OCI-LY1 (cell line): ENCODE results near the gene NAV2.

ENCODE experiments used
- H2AFZ ChIP-seq: fragments of 200-600 bp; sonication (generic), shearing (Covaris generic); 2 replicates; pipeline ENCODE4 v1.6.0; 2014; ENCODE audit warnings: antibody characterized with exemption, mild to moderate bottlenecking, low read length
- H3F3A ChIP-seq: fragments of 200-600 bp; sonication (generic), shearing (Covaris generic); 2 replicates; pipeline ENCODE4 v1.6.0; 2014; ENCODE audit warnings: mild to moderate bottlenecking, antibody characterized with exemption, low read length, moderate library complexity; ENCODE audit not compliant: insufficient read depth
- H3K27ac ChIP-seq: fragments of 200-600 bp; sonication (generic); 2 replicates; pipeline ENCODE4 v1.5.1; 2014; ENCODE audit warnings: low read length, mixed run types, mild to moderate bottlenecking, low read depth; ENCODE audit not compliant: poor library complexity, severe bottlenecking
- H3K27me3 ChIP-seq: fragments of 200-600 bp; sonication (generic); 2 replicates; pipeline ENCODE4 v1.6.0; 2014; ENCODE audit warnings: antibody characterized with exemption, mild to moderate bottlenecking, low read length, moderate library complexity; ENCODE audit not compliant: insufficient read depth
- H3K36me3 ChIP-seq: fragments of 200-600 bp; sonication (generic); 2 replicates; pipeline ENCODE4 v1.6.1; 2014; ENCODE audit warnings: mild to moderate bottlenecking, antibody characterized with exemption, low read length, moderate library complexity, mixed read lengths; ENCODE audit not compliant: insufficient read depth
- H3K4me1 ChIP-seq: fragments of 200-600 bp; sonication (generic); 2 replicates; pipeline ENCODE4 v1.5.1; 2014; ENCODE audit warnings: mild to moderate bottlenecking, low read length, moderate library complexity; ENCODE audit not compliant: insufficient read depth, severe bottlenecking
- H3K4me2 ChIP-seq: fragments of 200-600 bp; sonication (generic), shearing (Covaris generic); 2 replicates; pipeline ENCODE4 v1.6.1; 2014; ENCODE audit warnings: low read length
- H3K4me3 ChIP-seq: fragments of 200-600 bp; sonication (generic); 2 replicates; pipeline ENCODE4 v1.5.1; 2014; ENCODE audit warnings: low read length, low read depth, mild to moderate bottlenecking, mixed read lengths; ENCODE audit not compliant: poor library complexity, severe bottlenecking
- H3K79me2 ChIP-seq: fragments of 200-600 bp; shearing (Covaris generic); 2 replicates; pipeline ENCODE4 v1.6.1; 2016; ENCODE audit warnings: mixed run types, low read length, mixed read lengths; ENCODE audit not compliant: insufficient read depth
- H3K9ac ChIP-seq: fragments of 200-600 bp; sonication (generic), shearing (Covaris generic); 2 replicates; pipeline ENCODE4 v1.6.1; 2014; ENCODE audit warnings: mild to moderate bottlenecking, low read length, mixed read lengths
- H3K9me2 ChIP-seq: fragments of 200-600 bp; sonication (generic), shearing (Covaris generic); 2 replicates; pipeline ENCODE4 v1.6.1; 2014; ENCODE audit warnings: low read depth, mild to moderate bottlenecking, low read length, mixed read lengths
- H3K9me3 ChIP-seq: fragments of 200-600 bp; shearing (Covaris generic); 2 replicates; pipeline ENCODE4 v1.6.1; 2014; ENCODE audit warnings: low read length, mixed read lengths
- H4K20me1 ChIP-seq: fragments of 200-600 bp; sonication (generic), shearing (Covaris generic); 2 replicates; pipeline ENCODE4 v1.6.0; 2016; ENCODE audit warnings: mild to moderate bottlenecking, low read length; ENCODE audit not compliant: insufficient read depth
- CTCF ChIP-seq: fragments of 200-600 bp; sonication (generic), shearing (Covaris generic); IDR thresholded peaks from 2 replicates; pipeline ENCODE4 v1.5.1; 2017; ENCODE audit warnings: mild to moderate bottlenecking, antibody characterized with exemption, low read length, moderate library complexity, mixed read lengths
- EZH2 ChIP-seq: fragments of 200-600 bp; sonication (generic), shearing (Covaris generic); IDR thresholded peaks from 2 replicates; pipeline ENCODE4 v1.8.0; 2017; ENCODE audit warnings: borderline replicate concordance, mixed run types, mild to moderate bottlenecking, antibody characterized with exemption, low read length, moderate library complexity, mixed read lengths

The NAV2 gene

GRCh38 chr11:19696073-19696472 is 16.6 kb upstream of the NAV2 start:
- no peak overlapping the region for H3K27ac ChIP-seq
- no peaks in the 10 kb centered on the region for H3K27me3 ChIP-seq
- H3K79me2 ChIP-seq = no peaks in the 10 kb centered on the region
- no peaks in the 10 kb centered on the region for H3F3A ChIP-seq
- TF ChIP-seq CTCF (no peak), EZH2 (no peak)
- no peaks in the 10 kb centered on the region for H3K4me1 ChIP-seq
- no peaks in the 10 kb centered on the region for H3K9me3 ChIP-seq
- no peak overlapping the region for H3K9ac ChIP-seq
- no peaks in the 10 kb centered on the region for H4K20me1 ChIP-seq
- no peaks in the 10 kb centered on the region for H3K36me3 ChIP-seq
- H3K4me3 ChIP-seq = no peak overlapping the region
- H3K9me2 ChIP-seq = no peaks in the 10 kb centered on the region
- no peak overlapping the region for H2AFZ ChIP-seq
- H3K4me2 ChIP-seq = no peak overlapping the region

- Histone ChIP-seq H3K27ac (no peak overlapping the region), H3K4me2 (no peak overlapping the region), H3K36me3 (no peaks in the 10 kb centered on the region), H3K79me2 (no peaks in the 10 kb centered on the region), H3F3A (no peaks in the 10 kb centered on the region), H4K20me1 (no peaks in the 10 kb centered on the region), H3K4me1 (no peaks in the 10 kb centered on the region), H3K9me2 (no peaks in the 10 kb centered on the region), H3K9me3 (no peaks in the 10 kb centered on the region), H3K4me3 (no peak overlapping the region), H3K9ac (no peak overlapping the region), H3K27me3 (no peaks in the 10 kb centered on the region), H2AFZ (no peak overlapping the region)
- TF ChIP-seq EZH2 = no peak
- TF ChIP-seq CTCF = no peak
These were observed 15.7 kb upstream of the NAV2 start for GRCh38 chr11:19696904-19697303.

GRCh38 chr11:19697721-19698121 is 14.9 kb upstream of the NAV2 start:
- Histone ChIP-seq H3F3A (no peaks in the 10 kb centered on the region), H3K79me2 (no peaks in the 10 kb centered on the region), H3K4me3 (no peak overlapping the region), H3K27me3 (no peaks in the 10 kb centered on the region), H4K20me1 (no peaks in the 10 kb centered on the region), H3K4me1 (no peaks in the 10 kb centered on the region), H3K9me2 (no peaks in the 10 kb centered on the region), H3K9ac (no peak overlapping the region), H3K9me3 (no peaks in the 10 kb centered on the region), H3K4me2 (no peak overlapping the region), H3K27ac (no peak overlapping the region), H2AFZ (no peak overlapping the region), H3K36me3 (no peaks in the 10 kb centered on the region)
- TF ChIP-seq EZH2 = no peak

GRCh38 chr11:19698493-19699292 is 13.9 kb upstream of the NAV2 start:
- no peak overlapping the region for H3K4me3 ChIP-seq
- no peak overlapping the region for H3K27ac ChIP-seq
- H3K9me3 ChIP-seq = no peaks in the 10 kb centered on the region
- no peaks in the 10 kb centered on the region for H3K4me1 ChIP-seq
- no peaks in the 10 kb centered on the region for H3F3A ChIP-seq
- no peaks in the 10 kb centered on the region for H3K9me2 ChIP-seq
- H4K20me1 ChIP-seq = no peaks in the 10 kb centered on the region
- TF ChIP-seq CTCF = no peak
- TF ChIP-seq EZH2 = no peak
- no peaks in the 10 kb centered on the region for H3K36me3 ChIP-seq
- no peak overlapping the region for H2AFZ ChIP-seq
- no peaks in the 10 kb centered on the region for H3K27me3 ChIP-seq
- no peaks in the 10 kb centered on the region for H3K79me2 ChIP-seq
- H3K4me2 ChIP-seq = no peak overlapping the region
- no peak overlapping the region for H3K9ac ChIP-seq
